Measurements from ENCODE around the gene NUP205.

Gene NUP205

DNA sequence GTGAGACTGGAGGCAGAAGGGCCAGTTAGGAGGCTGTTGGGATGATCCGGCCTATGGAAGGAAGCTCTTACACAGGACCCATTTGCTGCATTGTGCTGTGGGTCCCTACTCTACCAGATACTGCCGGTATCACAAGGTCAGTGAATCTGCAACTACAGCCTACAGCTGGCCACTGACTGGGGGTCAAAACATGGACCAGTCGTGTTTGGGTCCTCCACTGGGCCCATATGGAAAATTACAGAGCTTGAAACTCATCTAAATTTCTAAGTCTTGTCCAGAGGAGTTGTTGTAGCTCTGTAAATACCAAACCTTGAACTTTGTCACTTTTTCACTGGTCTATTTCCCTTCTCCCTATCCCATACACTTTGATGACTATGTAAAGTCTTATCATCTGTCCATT lies 5.6 kb upstream of the NUP205 start:
- DNase-seq, result no peak

GRCh38 chr7:135553346-135553745 lies 4.4 kb upstream of the NUP205 start:
- no peak for DNase-seq

GRCh38 chr7:135558337-135558767 lies 635 bp downstream of the NUP205 start:
- peak; percentile 65 to 68 for DNase-seq

GRCh38 chr7:135558881-135559280 lies 1.2 kb downstream of the NUP205 start:
- DNase-seq, result no peak

- DNase-seq, result no peak
Observed at GRCh38 chr7:135560631-135561030, 2.9 kb downstream of the NUP205 start.

GRCh38 chr7:135562720-135563119 lies 5.0 kb downstream of the NUP205 start:
- DNase-seq, result no peak

DNA sequence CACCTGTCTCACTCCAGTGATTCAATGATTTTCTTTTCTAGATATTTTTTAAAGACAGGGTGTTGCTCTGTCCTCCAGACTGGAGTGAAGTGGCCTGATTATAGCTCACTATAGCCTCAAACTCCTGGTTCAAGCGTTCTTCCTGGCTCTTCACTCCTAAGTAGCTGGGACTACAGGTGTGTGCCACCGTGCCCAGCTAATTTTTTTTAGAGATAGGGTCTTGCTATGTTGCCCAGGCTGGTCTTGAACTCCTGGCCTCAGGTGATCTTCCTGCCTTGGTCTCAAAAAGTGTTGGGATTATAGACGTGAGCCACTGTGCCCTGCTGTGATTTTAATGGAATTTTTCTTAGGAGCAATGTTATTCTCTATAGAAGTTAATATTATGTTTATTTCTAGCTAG lies 14.1 kb downstream of the NUP205 start:
- no peak for DNase-seq

DNA sequence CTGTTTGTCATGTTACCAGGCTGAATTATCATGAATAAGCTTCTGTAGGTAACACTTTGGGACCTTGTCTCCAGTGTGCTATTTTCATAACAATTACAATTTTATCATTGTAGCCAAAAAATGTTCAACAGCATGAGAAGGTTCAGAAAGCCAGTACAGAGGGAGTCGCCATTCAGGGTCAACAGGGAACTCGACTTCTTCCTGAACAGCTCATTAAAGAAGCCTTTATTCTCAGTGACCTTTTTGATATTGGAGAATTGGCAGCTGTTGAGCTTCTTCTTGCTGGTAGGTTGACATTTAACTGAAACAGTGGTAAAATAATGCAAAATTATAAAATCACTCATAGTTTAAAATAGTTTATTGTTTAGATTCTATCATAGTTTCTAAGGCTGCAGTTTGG lies 15.8 kb downstream of the NUP205 start:
- no peak for DNase-seq

DNA sequence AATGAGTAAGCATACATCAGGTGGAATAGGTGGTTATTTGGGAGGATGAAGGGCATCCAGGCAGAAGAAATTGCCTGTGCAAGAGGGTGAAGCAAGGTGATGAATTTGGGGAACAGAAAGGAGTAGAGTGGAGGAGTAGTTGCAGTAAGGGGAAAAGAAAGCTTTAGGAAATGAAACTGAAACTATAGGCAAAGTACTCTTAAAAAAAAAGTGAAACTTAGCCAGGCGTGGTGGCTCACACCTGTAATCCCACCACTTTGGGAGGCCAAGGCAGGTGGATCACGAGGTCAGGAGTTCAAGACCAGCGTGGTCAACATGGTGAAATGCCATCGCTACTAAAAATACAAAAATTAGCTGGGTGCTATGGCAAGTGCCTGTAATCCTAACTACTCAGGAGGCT lies 17.6 kb downstream of the NUP205 start:
- no peak for DNase-seq

- no peak for DNase-seq
Observed at GRCh38 chr7:135578569-135578968, 20.9 kb downstream of the NUP205 start.

DNA sequence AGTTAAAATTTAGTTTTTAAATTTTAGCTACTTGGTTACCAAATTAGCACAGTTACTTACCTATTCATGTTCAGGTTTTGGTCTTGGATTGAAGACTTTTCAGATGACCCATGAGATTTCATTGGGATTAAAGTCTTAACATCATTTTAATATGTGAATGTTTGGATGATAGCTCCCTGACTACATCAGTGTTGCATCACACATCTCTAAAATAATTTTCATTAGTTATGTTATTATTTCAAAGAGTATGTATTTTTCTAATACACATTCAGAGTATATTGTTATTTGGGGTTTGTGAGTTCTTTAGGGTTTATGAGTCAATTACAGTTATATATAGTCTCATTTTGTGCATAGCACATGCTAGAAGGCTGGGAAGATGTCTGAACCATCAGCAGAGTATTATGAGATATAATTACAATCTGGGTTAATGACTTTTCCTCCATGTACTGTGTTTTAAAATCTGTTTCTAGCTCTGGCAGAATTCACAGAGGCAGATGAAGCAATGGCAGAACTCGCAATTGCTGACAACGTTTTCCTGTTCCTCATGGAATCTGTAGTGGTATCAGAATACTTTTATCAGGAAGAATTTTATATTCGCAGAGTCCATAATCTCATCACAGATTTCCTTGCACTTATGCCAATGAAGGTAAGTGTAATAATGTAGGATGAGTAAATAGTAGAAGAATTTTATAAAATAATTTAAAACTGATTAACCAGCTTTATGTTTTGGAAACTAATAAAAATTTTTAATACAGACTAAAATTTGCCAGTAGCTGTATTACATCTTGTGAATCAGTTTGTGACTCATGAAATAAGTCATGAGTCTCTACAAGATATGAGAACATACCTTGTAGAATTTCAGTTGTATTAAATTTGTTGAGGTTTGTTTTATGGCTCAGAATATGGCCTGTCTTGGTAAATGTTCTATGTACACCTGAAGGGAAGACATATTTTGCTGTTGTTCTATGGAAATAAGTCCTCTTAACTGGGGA lies 26.9 kb downstream of the NUP205 start:
- no peak for DNase-seq

DNA sequence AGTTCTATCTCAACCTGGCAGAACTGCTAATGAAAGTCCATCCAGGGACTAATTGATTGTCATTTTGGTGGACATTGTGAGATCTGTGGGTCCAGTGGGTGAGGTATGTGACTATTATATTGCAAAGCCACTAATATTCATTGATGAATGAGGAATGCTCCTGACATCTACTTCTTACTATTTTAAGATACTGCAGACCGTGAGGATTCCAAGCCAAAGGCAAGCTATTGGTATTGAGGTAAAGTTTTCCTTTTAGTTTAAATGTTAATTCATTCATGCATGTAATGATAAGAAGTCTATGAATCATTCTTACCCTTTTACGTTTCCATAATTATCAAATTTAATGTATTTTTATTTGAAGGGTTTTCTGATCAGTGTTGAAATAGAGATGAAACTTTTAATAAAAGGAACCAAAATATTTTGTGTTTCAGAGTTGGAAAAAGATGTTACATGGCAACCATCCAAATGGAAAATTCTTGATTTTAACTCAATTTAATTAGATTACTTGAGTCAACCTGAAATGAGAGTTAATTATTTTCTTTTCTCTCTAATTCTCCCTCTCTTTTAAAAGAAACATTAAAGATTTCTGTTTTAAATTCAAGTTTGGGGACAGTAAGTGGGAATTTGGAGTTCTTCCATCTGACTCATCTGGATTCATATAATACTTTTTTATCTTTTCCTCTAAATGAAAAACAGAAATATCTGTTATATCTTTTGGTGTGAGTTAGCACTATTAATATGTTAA lies 39.6 kb downstream of the NUP205 start:
- no peak for DNase-seq

DNA sequence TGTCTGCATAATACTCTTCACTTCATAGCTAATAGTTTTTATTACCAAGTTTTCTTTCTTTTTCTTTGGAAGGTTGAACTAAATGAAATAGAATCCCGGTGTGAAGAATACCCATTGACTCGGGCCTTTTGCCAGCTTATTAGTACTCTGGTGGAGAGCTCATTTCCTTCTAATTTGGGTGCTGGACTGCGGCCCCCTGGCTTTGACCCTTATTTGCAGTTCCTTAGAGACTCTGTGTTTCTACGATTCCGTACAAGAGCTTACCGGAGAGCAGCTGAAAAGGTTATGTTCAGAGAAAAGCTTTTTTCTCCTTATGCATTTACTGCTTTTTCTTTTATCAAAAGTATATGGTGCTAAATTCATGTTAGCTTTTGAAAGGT lies 40.2 kb downstream of the NUP205 start:
- DNase-seq, result no peak

DNA sequence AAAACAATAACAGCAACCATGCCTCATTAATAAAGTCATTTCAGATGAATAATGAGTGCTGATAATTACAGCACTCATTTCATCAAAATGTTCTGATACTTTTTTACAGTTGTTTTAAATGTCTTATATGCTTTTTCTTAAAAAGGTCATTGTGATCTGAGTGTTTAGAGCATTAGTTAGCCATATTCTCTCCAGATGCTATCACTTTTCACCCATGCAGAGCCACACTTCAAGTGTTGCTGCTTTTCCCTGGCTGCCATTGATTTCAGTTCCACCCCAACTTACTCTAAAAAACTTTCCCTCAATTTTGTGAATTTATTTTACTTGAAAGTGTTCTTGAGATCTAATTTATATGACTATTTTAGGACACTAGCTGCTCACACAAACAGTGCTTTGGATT lies 41.8 kb downstream of the NUP205 start:
- no peak for DNase-seq

- DNase-seq, result no peak
Observed at GRCh38 chr7:135600226-135600625, 42.5 kb downstream of the NUP205 start.

GRCh38 chr7:135601182-135601581 lies 43.5 kb downstream of the NUP205 start:
- no peak for DNase-seq

DNA sequence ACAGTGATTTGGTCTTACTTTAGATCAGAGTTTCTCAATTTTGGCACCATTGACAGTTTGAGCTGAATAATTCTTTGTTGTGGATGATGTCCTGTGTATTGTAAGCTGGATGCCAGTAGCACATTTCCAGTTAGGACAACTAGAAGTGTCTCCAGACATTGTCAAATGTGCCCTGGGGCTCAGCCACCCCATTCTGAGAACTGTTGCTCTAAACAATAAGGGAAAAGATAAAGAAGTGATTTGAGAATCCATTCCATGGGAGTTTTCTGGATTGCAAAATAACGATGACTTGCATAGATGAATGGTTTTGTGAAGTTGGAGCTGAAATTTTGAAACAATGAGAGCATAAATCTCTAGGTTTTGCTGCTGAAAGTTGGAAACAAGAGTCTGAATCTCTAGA lies 44.6 kb downstream of the NUP205 start:
- DNase-seq, result no peak

DNA sequence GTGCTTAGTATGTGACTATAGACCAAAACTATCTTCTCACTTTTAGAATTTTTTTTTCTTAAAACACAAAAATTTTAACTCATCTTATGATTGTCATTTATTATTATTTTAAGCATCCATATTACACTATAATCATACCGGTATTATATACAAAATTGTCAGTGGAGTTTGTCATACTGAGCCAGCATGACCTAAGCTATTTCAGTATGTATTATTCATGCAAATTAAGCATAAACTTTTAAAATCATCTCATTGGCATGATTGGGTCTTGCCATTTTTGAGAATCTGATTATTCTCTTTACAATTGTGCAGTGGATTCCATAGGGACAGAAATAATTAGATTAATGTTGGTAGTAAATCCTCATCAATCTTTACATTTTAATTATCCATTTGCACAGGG lies 58.4 kb downstream of the NUP205 start:
- DNase-seq, result no peak

GRCh38 chr7:135617781-135618180 lies 60.1 kb downstream of the NUP205 start:
- DNase-seq, result no peak

DNA sequence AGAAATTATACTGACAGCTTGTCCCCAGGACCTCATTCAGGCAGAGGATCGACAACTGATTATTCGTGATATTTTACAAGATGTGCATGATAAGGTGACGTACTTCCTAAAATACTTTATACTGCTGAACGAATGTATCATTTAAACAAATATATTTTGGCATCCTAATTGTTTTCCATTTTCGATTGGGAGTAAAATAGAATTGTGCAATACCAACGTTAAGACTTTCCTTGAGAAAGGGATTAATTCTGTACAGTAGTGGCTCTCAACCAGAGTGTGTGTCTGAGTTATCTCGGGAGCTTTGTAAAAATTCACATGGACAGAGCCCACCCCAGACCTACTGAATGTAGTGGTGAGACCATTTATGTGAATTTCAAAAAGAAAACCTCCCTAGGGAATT lies 60.8 kb downstream of the NUP205 start:
- DNase-seq, result no peak

DNA sequence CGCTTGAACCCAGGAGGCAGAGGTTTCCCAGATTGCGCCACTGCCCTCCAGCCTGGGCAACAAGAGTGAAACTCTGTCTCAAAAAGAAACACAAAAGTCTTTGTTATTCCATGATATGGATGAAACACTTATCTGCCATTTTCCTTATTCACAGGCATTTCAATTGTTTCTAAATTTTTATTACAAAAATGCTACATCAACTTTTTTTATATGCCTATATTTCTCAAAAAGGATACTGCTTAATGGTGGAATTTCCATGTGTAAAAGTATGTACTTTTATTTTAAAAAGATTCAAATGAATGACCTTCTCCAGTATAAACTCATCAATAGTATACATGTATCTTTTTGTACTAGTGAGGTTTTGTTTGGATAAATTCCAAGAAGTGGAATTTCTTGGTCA lies 62.7 kb downstream of the NUP205 start:
- DNase-seq, result no peak

DNA sequence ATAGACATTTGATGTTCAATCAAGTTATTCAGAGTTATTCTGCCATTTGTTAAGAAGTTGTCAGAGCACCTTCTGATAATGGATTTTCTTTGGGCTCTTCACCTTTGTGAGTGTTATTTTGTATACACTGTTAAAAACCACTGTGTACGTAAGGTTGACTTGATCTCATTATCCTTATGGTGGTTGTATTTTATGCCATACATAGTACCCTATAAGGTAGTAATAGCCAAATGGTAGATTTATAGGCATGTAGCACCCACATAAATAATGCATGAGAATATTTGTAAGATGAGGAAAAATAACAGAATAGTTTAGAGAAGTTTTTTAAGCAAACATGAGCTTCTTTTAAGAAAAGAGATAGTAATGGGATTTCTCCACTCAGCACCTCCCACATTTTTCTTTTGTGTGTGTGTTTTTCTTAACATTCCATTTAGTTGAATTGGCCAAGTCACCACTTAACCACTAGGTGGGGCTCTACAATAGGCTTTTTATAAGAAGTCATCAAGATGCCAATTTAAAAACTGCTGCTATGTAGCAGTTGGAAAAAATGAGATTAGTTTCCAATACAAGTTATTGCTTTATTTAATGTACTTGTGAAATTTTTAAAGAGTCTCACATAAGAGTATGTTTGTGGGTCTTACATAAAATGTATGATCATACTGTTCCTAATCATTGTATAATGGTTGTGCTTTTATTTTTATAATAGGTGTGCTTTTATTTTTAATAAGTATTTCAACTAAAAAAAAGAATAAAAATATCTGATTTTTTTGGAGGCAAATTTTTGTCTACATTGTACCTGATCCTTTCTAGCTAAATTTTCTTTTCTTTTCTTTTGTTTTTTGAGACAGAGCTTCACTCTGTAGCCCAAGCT lies 63.5 kb downstream of the NUP205 start:
- peak in 1 of 2 donors; percentile 23 for DNase-seq

Data from stimulated activated CD4-positive, alpha-beta T cell treated with anti-CD3 and anti-CD28 coated beads, Interleukin-2, amount 100 ng/mL, for 24 hours (primary cell).